ENCODE results near the gene PHKA1. TPM values are rescaled to one million over a fixed set of nuclear protein-coding genes. Genes with fewer than 3 reads are reported as not detected.

Gene PHKA1
- total and polyA plus RNA-seq, 2 experiments from 2014 or later = 2.6 to 6.8 TPM

DNA sequence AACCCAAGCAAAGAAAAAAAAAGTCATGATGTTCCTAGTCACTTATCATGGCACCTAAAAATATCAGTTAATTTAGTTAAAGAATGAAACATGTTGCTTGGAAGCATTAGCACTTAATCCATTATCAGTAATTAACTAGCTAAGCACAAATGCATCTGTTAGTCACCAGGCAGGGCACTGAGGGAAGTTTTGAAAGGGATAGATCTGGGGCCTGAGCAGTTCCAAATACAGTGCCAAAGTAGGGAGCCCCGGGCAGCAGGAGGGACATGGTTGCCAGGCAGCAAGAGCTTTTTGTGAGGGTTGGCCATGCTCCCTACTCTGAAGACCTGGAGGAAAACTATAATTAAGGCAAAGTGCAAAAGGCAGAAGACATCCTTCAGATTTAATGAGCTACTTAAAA lies 62.0 kb downstream of the PHKA1 start:
- no peak overlapping the region for H3K4me3 Mint-ChIP-seq
- no peaks in the 10 kb centered on the region for H3F3A ChIP-seq (replicated peaks; ENCODE audit: low read depth)
- no peak for TF ChIP-seq ZNF331 (CRISPR knock-in tag; IDR thresholded peaks at IDR 0.05; ENCODE audit: low read depth)
- TF ChIP-seq, protein P1, sequence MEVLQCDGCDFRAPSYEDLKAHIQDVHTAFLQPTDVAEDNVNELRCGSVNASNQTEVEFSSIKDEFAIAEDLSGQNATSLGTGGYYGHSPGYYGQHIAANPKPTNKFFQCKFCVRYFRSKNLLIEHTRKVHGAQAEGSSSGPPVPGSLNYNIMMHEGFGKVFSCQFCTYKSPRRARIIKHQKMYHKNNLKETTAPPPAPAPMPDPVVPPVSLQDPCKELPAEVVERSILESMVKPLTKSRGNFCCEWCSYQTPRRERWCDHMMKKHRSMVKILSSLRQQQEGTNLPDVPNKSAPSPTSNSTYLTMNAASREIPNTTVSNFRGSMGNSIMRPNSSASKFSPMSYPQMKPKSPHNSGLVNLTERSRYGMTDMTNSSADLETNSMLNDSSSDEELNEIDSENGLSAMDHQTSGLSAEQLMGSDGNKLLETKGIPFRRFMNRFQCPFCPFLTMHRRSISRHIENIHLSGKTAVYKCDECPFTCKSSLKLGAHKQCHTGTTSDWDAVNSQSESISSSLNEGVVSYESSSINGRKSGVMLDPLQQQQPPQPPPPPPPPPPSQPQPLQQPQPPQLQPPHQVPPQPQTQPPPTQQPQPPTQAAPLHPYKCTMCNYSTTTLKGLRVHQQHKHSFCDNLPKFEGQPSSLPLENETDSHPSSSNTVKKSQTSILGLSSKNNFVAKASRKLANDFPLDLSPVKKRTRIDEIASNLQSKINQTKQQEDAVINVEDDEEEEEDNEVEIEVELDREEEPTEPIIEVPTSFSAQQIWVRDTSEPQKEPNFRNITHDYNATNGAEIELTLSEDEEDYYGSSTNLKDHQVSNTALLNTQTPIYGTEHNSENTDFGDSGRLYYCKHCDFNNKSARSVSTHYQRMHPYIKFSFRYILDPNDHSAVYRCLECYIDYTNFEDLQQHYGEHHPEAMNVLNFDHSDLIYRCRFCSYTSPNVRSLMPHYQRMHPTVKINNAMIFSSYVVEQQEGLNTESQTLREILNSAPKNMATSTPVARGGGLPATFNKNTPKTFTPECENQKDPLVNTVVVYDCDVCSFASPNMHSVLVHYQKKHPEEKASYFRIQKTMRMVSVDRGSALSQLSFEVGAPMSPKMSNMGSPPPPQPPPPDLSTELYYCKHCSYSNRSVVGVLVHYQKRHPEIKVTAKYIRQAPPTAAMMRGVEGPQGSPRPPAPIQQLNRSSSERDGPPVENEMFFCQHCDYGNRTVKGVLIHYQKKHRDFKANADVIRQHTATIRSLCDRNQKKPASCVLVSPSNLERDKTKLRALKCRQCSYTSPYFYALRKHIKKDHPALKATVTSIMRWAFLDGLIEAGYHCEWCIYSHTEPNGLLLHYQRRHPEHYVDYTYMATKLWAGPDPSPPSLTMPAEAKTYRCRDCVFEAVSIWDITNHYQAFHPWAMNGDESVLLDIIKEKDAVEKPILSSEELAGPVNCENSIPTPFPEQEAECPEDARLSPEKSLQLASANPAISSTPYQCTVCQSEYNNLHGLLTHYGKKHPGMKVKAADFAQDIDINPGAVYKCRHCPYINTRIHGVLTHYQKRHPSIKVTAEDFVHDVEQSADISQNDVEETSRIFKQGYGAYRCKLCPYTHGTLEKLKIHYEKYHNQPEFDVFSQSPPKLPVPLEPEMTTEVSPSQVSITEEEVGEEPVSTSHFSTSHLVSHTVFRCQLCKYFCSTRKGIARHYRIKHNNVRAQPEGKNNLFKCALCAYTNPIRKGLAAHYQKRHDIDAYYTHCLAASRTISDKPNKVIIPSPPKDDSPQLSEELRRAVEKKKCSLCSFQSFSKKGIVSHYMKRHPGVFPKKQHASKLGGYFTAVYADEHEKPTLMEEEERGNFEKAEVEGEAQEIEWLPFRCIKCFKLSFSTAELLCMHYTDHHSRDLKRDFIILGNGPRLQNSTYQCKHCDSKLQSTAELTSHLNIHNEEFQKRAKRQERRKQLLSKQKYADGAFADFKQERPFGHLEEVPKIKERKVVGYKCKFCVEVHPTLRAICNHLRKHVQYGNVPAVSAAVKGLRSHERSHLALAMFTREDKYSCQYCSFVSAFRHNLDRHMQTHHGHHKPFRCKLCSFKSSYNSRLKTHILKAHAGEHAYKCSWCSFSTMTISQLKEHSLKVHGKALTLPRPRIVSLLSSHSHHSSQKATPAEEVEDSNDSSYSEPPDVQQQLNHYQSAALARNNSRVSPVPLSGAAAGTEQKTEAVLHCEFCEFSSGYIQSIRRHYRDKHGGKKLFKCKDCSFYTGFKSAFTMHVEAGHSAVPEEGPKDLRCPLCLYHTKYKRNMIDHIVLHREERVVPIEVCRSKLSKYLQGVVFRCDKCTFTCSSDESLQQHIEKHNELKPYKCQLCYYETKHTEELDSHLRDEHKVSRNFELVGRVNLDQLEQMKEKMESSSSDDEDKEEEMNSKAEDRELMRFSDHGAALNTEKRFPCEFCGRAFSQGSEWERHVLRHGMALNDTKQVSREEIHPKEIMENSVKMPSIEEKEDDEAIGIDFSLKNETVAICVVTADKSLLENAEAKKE (CRISPR knock-in tag; IDR thresholded peaks at IDR 0.05) = no peak

DNA sequence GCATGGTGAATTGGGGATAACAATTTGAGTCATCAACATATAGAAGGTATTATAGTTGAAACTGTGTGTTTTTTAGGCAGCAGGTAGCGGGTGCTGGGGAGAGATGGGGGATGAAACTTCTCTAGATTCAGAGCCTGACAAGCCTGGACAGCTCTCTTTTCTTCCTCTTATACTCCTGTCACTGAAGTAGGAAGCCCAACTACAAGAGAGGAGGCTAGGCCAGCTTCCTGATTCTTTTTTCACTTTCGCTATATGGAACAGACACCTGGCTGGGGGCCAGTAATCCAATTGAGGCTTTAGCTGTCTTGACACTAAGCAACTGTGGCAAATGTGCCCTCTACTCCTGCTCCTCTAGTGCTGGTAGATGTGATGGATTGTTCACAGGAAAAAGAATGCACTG lies 69.2 kb downstream of the PHKA1 start:
- Histone ChIP-seq H3K9me2 (ENCODE audit: insufficient read depth) (no peaks in the 10 kb centered on the region), H2AFZ (no peak overlapping the region), H3K27me3 (ENCODE audit: insufficient read depth) (no peaks in the 10 kb centered on the region), H3K4me2 (no peak overlapping the region), H3K36me3 (ENCODE audit: insufficient read depth) (no peaks in the 10 kb centered on the region), H3K4me3 (no peak overlapping the region), H3F3A (replicated peaks; ENCODE audit: low read depth) (no peaks in the 10 kb centered on the region), H3K79me2 (replicated peaks; ENCODE audit: insufficient read depth) (no peaks in the 10 kb centered on the region), H4K20me1 (replicated peaks; ENCODE audit: insufficient read depth) (no peaks in the 10 kb centered on the region), H3K4me1 (ENCODE audit: insufficient read depth) (no peaks in the 10 kb centered on the region), H3K27ac (ENCODE audit: low read depth) (no peak overlapping the region)
- TF ChIP-seq CREB1 (CRISPR knock-in tag; IDR thresholded peaks at IDR 0.05; ENCODE audit: low read depth) (no peak), NANOG (IDR thresholded peaks at IDR 0.05; ENCODE audit: borderline replicate concordance) (no peak), EZH2phosphoT487 (IDR thresholded peaks at IDR 0.05; ENCODE audit: unreplicated experiment) (no peak), ZNF114 (CRISPR knock-in tag; IDR thresholded peaks at IDR 0.05) (no peak), ZNF331 (CRISPR knock-in tag; IDR thresholded peaks at IDR 0.05; ENCODE audit: low read depth) (no peak)
- TF ChIP-seq, protein P2, sequence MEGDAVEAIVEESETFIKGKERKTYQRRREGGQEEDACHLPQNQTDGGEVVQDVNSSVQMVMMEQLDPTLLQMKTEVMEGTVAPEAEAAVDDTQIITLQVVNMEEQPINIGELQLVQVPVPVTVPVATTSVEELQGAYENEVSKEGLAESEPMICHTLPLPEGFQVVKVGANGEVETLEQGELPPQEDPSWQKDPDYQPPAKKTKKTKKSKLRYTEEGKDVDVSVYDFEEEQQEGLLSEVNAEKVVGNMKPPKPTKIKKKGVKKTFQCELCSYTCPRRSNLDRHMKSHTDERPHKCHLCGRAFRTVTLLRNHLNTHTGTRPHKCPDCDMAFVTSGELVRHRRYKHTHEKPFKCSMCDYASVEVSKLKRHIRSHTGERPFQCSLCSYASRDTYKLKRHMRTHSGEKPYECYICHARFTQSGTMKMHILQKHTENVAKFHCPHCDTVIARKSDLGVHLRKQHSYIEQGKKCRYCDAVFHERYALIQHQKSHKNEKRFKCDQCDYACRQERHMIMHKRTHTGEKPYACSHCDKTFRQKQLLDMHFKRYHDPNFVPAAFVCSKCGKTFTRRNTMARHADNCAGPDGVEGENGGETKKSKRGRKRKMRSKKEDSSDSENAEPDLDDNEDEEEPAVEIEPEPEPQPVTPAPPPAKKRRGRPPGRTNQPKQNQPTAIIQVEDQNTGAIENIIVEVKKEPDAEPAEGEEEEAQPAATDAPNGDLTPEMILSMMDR (conservative IDR thresholded peaks at IDR 0.05; ENCODE audit: low read depth in 2 of 2) = no peak
- ATAC-seq = no peak
- Mint-ChIP-seq H3K4me3 (no peak overlapping the region), H3K4me1 (no peaks in the 10 kb centered on the region), H3K27me3 (ENCODE audit: insufficient read depth, low read depth, poor library complexity) (peaks cover 2% of the 10 kb centered on the region), H3K36me3 (ENCODE audit: low read depth) (no peaks in the 10 kb centered on the region), H3K27ac (0 out of 2 replicates have a peak overlapping the region, but pooled peaks have one; percentile 40), H3K9me3 (no peaks in the 10 kb centered on the region)
- DNase-seq (ENCODE audit: low spot score) = no peak

More for the DNA sequence above, 62.0 kb downstream of the PHKA1 start:
- no peaks in the 10 kb centered on the region for H3K36me3 ChIP-seq (ENCODE audit: insufficient read depth)
- no peak overlapping the region for H3K27ac ChIP-seq (ENCODE audit: low read depth)
- H3K4me3 ChIP-seq = no peak overlapping the region
- H3K4me1 ChIP-seq (ENCODE audit: insufficient read depth) = no peaks in the 10 kb centered on the region
- Mint-ChIP-seq H3K9me3 (no peaks in the 10 kb centered on the region), H3K27me3 (ENCODE audit: insufficient read depth, low read depth, poor library complexity) (no peaks in the 10 kb centered on the region), H3K4me1 (no peaks in the 10 kb centered on the region), H3K36me3 (ENCODE audit: low read depth) (no peaks in the 10 kb centered on the region), H3K27ac (no peak overlapping the region)
- H3K4me2 ChIP-seq = no peak overlapping the region
- ATAC-seq = no peak
- no peak for DNase-seq (ENCODE audit: low spot score)
- H3K79me2 ChIP-seq (replicated peaks; ENCODE audit: insufficient read depth) = no peaks in the 10 kb centered on the region
- H3K9me2 ChIP-seq (ENCODE audit: insufficient read depth) = no peaks in the 10 kb centered on the region
- H3K27me3 ChIP-seq (ENCODE audit: insufficient read depth) = no peaks in the 10 kb centered on the region
- no peaks in the 10 kb centered on the region for H4K20me1 ChIP-seq (replicated peaks; ENCODE audit: insufficient read depth)
- no peak overlapping the region for H2AFZ ChIP-seq

Measured in GM23338 (cell line).